ENCODE measurements around the gene EGLN2. TPM values are rescaled to one million over a fixed set of nuclear protein-coding genes. Genes with fewer than 3 reads are reported as not detected.

The EGLN2 gene
- total RNA-seq, 1 donor from 2014 or later = 99.9 TPM

- TF ChIP-seq CTCF (IDR thresholded peaks at IDR 0.05; ENCODE audit: insufficient read depth, low read length, poor library complexity, severe bottlenecking) = no peak
- Histone ChIP-seq H3K27me3 (ENCODE audit: control insufficient read depth, insufficient read depth, low read length) (no peaks in the 10 kb centered on the region), H3K4me3 (ENCODE audit: low read depth, low read length) (no peak within 1 kb of the TSS), H3K36me3 (ENCODE audit: control insufficient read depth, insufficient read depth, low read length) (no peaks in the 10 kb centered on the region)
- DNase-seq (ENCODE audit: low read depth) = no peak
Measured at GRCh38 chr19:40774916-40775631, 23.9 kb upstream of the EGLN2 start, which contains the start of gene MIA. MIA (plus strand) TSS chr19:40775521; CDS start chr19:40775543, 22 bp downstream.

GRCh38 chr19:40775632-40776022, 23.4 kb upstream of the EGLN2 start:
- Histone ChIP-seq H3K36me3 (ENCODE audit: control insufficient read depth, insufficient read depth, low read length) (no peaks in the 10 kb centered on the region), H3K4me3 (ENCODE audit: low read depth, low read length) (no peak overlapping the region), H3K27me3 (ENCODE audit: control insufficient read depth, insufficient read depth, low read length) (no peaks in the 10 kb centered on the region)
- no peak for DNase-seq (ENCODE audit: low read depth)
- no peak for TF ChIP-seq CTCF (IDR thresholded peaks at IDR 0.05; ENCODE audit: insufficient read depth, low read length, poor library complexity, severe bottlenecking)

GRCh38 chr19:40776364-40776763, 22.6 kb upstream of the EGLN2 start:
- Histone ChIP-seq H3K36me3 (ENCODE audit: control insufficient read depth, insufficient read depth, low read length) (no peaks in the 10 kb centered on the region), H3K4me3 (ENCODE audit: low read depth, low read length) (no peak overlapping the region), H3K27me3 (ENCODE audit: control insufficient read depth, insufficient read depth, low read length) (no peaks in the 10 kb centered on the region)
- no peak for DNase-seq (ENCODE audit: low read depth)
- no peak for TF ChIP-seq CTCF (IDR thresholded peaks at IDR 0.05; ENCODE audit: insufficient read depth, low read length, poor library complexity, severe bottlenecking)

- no peaks in the 10 kb centered on the region for H3K36me3 ChIP-seq (ENCODE audit: control insufficient read depth, insufficient read depth, low read length)
- peak; percentile 79 for DNase-seq (ENCODE audit: low read depth)
- H3K4me3 ChIP-seq (ENCODE audit: low read depth, low read length) = peak overlapping the region; percentile 49
- TF ChIP-seq CTCF (IDR thresholded peaks at IDR 0.05; ENCODE audit: insufficient read depth, low read length, poor library complexity, severe bottlenecking) = no peak
- no peaks in the 10 kb centered on the region for H3K27me3 ChIP-seq (ENCODE audit: control insufficient read depth, insufficient read depth, low read length)
Measured at GRCh38 chr19:40776932-40777644, 21.9 kb upstream of the EGLN2 start.

- DNase-seq (ENCODE audit: low read depth) = no peak
- H3K36me3 ChIP-seq (ENCODE audit: control insufficient read depth, insufficient read depth, low read length) = no peaks in the 10 kb centered on the region
Measured at GRCh38 chr19:40777645-40777936, 21.4 kb upstream of the EGLN2 start.

More at GRCh38 chr19:40777645-40777936, 21.4 kb upstream of the EGLN2 start:
- Histone ChIP-seq H3K4me3 (ENCODE audit: low read depth, low read length) (peak overlapping the region; percentile 49), H3K27me3 (ENCODE audit: control insufficient read depth, insufficient read depth, low read length) (no peaks in the 10 kb centered on the region)
- no peak for TF ChIP-seq CTCF (IDR thresholded peaks at IDR 0.05; ENCODE audit: insufficient read depth, low read length, poor library complexity, severe bottlenecking)
